Common myeloid progenitor, CD34-positive (primary cell): ENCODE data around the gene CRLF3.
"Not testable (repeated sequence)": the region's sequence is repeated elsewhere in the genome, so short reads cannot be mapped to it uniquely, and the experiment has no call there.

Experiments
- CTCF ChIA-PET: fragments of 350-600 bp; sonication (Branson Sonifier 250); formaldehyde crosslinking; loops from one replicate; lab custom pipeline; 2021; ENCODE audit warnings: antibody characterized with exemption; lab: Charles Lee
- POLR2A ChIA-PET: fragments of 350-600 bp; sonication (Branson Sonifier 250); formaldehyde crosslinking; loops from one replicate; lab custom pipeline; 2021; ENCODE audit warnings: antibody characterized with exemption; lab: Charles Lee
- DNase-seq, 3 donors: peaks; one replicate each; pipeline versions ENCODE4 v3.0.0 to v3.0.0-alpha.2; 2013
- H3K27ac ChIP-seq, 2 experiments: 1 replicate in 1 of 2; 2 replicates in 1 of 2; pipeline ENCODE4 v1.7.0; 2013; ENCODE audit warnings: inconsistent platforms in 2 of 2, low read length in 2 of 2, mild to moderate bottlenecking in 2 of 2, low read depth in 1 of 2, moderate library complexity in 1 of 2; ENCODE audit not compliant: severe bottlenecking in 2 of 2, insufficient read depth in 1 of 2, poor library complexity in 1 of 2
- H3K27me3 ChIP-seq, 5 experiments: replicated peaks in 2 of 5; 1 replicate in 3 of 5; 2 replicates in 2 of 5; pipeline versions ENCODE4 v1.6.1 to v1.7.0; 2013; ENCODE audit warnings: low read length in 4 of 5, mild to moderate bottlenecking in 2 of 5, moderate library complexity in 2 of 5, inconsistent platforms in 1 of 5; ENCODE audit not compliant: insufficient read depth in 5 of 5, control insufficient read depth in 4 of 5
- H3K36me3 ChIP-seq, 4 experiments: 1 replicate in 2 of 4; 2 replicates in 2 of 4; pipeline versions ENCODE4 v1.6.1 to v1.7.0; 2013; ENCODE audit warnings: low read length in 3 of 4, control low read depth in 1 of 4, mild to moderate bottlenecking in 1 of 4; ENCODE audit not compliant: control insufficient read depth in 4 of 4, insufficient read depth in 4 of 4
- H3K4me1 ChIP-seq, 4 experiments: 1 replicate in 3 of 4; 2 replicates in 1 of 4; pipeline versions ENCODE4 v1.6.1 to v1.7.1; 2013; ENCODE audit warnings: low read length in 3 of 4, mild to moderate bottlenecking in 3 of 4, control low read depth in 1 of 4, inconsistent platforms in 1 of 4, moderate library complexity in 1 of 4; ENCODE audit not compliant: control insufficient read depth in 4 of 4, insufficient read depth in 4 of 4; ENCODE audit errors: control extremely low read depth in 1 of 4
- H3K4me3 ChIP-seq, 7 experiments: 1 replicate in 4 of 7; 2 replicates in 3 of 7; pipeline versions ENCODE4 v1.5.1 to v1.7.0; 2013; ENCODE audit warnings: mild to moderate bottlenecking in 7 of 7, low read length in 6 of 7, moderate library complexity in 6 of 7, inconsistent platforms in 2 of 7, low read depth in 2 of 7, control low read depth in 1 of 7; ENCODE audit not compliant: insufficient read depth in 4 of 7, control insufficient read depth in 1 of 7; ENCODE audit errors: extremely low read depth in 1 of 7
- H3K9me3 ChIP-seq, 5 experiments: 1 replicate in 4 of 5; 2 replicates in 1 of 5; pipeline versions ENCODE4 v1.6.1 to v1.7.1; 2013; ENCODE audit warnings: low read length in 4 of 5, mild to moderate bottlenecking in 2 of 5, inconsistent platforms in 1 of 5, low read depth in 1 of 5, moderate library complexity in 1 of 5; ENCODE audit not compliant: control insufficient read depth in 4 of 5, insufficient read depth in 2 of 5; ENCODE audit errors: control extremely low read depth in 1 of 5
- WGBS: methylation state at CpG from one replicate; pipeline ENCODE4 v1.1.5; 2013; ENCODE audit not compliant: insufficient coverage; 5-methylcytosine and 5-hydroxymethylcytosine counted together

The CRLF3 gene

DNA sequence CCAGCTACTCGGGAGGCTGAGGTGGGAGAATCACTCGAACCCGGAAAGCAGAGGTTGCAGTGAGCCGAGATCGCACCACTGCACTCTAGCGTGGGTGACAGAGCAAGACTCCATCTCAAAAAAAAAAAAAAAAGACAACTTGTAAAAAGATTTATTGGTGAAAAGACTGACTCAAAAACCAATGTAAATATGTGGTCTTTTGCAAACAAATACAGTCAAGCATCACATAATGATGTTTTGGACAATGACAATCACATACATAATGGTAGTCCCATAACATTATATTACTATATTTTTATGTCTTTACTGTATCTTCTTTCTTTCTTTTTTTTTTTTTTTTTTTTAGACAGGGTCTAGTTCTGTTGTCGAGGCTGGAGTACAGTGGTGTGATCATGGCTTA lies 8.3 kb downstream of the CRLF3 start:
- H3K4me1 ChIP-seq = peaks cover 18 to 56% (median 44%) of the 10 kb centered on the region in 4 experiments
- H3K27ac ChIP-seq = no peak overlapping the region
- CTCF ChIA-PET = no interaction called here
- peaks cover 0 to 3% (median 0%) of the 10 kb centered on the region in 4 experiments for H3K36me3 ChIP-seq
- no peaks in the 10 kb centered on the region for H3K27me3 ChIP-seq
- no peak overlapping the region for H3K4me3 ChIP-seq
- no peaks in the 10 kb centered on the region for H3K9me3 ChIP-seq
- POLR2A ChIA-PET = no interaction called here
- WGBS = 100% methylated on average over 1 of the region's 7 CpGs
- no peak for DNase-seq

DNA sequence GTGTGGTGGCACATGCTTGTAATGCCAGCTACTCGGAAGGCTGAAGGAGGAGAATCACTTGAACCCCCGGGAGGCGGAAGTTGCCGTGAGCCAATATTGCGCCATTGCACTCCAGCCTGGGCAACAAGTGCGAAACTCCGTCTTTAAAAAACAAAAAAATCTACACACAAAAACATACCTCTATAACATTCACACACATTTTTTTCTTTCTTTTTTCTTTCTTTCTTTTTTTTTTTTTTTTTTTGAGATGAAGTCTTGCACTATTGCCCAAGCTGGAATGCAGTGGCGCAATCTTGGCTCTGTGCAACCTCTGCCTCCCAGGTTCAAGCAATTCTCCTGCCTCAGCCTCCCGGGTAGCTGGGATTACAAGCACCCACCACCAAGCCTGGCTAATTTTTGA lies 9.6 kb downstream of the CRLF3 start:
- 100% methylated on average over 2 of the region's 9 CpGs for WGBS
- CTCF ChIA-PET = interaction anchor here (0.7 kb wide), 1 partner anchor 9 kb away, joined by 3 read pairs; the partner anchor contains the start of gene CRLF3
- H3K4me3 ChIP-seq, DNase-seq, H3K36me3 ChIP-seq, H3K9me3 ChIP-seq, H3K27me3 ChIP-seq, POLR2A ChIA-PET: not testable (repeated sequence)
- peaks cover 20 to 54% (median 41%) of the 10 kb centered on the region in 4 experiments for H3K4me1 ChIP-seq
- H3K27ac ChIP-seq = peak overlapping the region in 1 of 2 experiments; percentile 5

DNA sequence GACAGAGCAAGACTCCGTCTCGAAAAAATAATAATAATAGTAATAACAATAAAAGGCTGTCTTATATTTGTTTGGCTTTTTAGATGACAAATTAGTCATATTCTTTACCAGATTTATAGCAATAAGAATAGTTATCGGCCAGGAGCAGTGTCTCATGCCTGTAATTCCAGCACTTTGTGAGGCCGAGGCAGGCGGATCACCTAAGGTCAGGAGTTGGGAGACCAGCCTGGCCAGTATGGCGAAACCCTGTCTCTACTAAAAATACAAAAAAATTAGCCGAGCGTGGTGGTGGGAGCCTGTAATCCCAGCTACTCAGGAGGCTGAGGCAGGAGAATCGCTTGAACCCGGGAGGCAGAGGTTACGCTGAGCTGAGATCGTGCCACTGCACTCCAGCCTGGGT lies 10.3 kb downstream of the CRLF3 start:
- 100% methylated on average over 1 of the region's 12 CpGs for WGBS
- H3K9me3 ChIP-seq, H3K27me3 ChIP-seq, H3K36me3 ChIP-seq, H3K4me3 ChIP-seq, DNase-seq, H3K27ac ChIP-seq: not testable (repeated sequence)
- H3K4me1 ChIP-seq = peaks cover 21 to 54% (median 41%) of the 10 kb centered on the region in 4 experiments
- ChIA-PET POLR2A (interaction anchor here (0.8 kb wide), 1 partner anchor 11 kb away, joined by 4 read pairs; no protein-coding TSS in a partner anchor), CTCF (interaction anchor here (0.7 to 0.9 kb wide), 2 partner anchors 10 kb away, joined by 3 to 4 read pairs; partner anchors contain the start of gene CRLF3)

DNA sequence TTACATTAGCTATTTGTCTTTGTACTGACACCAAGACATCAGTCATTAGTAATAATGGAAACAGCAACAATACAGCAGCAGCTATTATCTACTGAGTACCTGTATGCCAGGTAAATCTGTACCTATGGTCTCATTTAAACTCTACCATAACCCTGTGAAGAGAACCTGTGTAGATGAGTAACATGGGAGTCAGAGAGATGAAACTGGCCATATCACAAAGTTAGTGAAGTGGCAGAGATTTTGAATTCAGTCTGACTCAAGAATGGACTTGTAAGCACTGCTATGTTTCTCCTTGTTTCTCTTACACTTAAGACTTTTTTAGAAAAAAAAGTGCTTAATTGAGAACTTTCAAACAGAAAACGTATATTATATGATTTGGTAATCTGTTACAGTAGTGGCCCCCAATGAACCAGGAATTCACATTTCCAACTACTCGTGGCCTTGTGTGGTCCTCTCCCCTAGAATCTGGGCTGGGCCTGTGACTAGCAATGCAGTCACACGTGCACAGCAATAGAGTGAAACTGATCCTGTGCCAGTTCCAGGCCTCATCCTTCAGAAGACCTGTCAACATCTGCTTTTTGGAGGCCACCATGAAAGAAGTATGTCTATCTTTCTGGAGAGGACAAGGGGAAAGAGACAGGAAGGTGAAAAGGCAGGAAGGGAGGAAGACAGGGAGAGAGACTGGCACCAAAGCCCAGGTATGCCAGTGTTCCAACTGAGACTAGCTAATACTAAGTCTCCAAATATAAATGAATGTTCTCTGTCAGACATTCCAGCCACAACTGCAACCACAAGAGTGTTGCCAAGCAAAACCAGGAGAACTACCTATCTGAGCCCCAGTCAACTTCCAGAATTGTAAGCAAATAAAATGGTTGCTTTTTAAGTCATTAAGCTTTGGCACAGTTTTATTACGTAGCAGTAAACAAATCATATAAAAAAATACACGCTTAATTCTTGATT lies 12.0 kb downstream of the CRLF3 start:
- H3K4me3 ChIP-seq = peak overlapping the region in 2 of 7 experiments; percentile 14 to 57
- peaks cover 0 to 3% (median 0%) of the 10 kb centered on the region in 4 experiments for H3K36me3 ChIP-seq
- POLR2A ChIA-PET = no interaction called here
- H3K9me3 ChIP-seq = no peaks in the 10 kb centered on the region
- WGBS = 44% methylated on average over 2 of the region's 5 CpGs
- CTCF ChIA-PET = interaction anchor here (2.0 kb wide), 1 partner anchor 14 kb away, joined by 5 read pairs; no protein-coding TSS in a partner anchor
- peaks cover 27 to 52% (median 43%) of the 10 kb centered on the region in 4 experiments for H3K4me1 ChIP-seq
- H3K27me3 ChIP-seq = no peaks in the 10 kb centered on the region
- H3K27ac ChIP-seq = peak overlapping the region in 1 of 2 experiments; percentile 55
- peak in 1 of 3 donors; percentile 45 for DNase-seq

DNA sequence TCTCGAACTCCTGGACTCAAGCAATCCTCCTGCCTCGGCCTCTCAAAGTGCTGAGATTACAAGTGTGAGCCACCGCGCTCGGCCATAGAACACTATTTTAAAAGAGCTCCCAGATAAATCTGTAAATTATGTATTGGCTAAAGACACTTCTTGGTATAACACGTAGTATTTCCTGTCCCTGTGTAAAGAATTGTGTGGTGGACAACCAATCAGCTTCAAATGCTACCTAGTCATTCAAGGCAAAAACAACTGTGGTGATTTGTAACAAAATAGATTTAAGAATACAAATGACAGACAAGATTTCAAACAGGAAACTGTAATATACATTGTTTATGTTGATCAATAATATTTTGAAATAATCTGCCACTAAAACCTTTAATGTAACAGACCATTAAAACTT lies 14.6 kb downstream of the CRLF3 start:
- DNase-seq = no peak
- H3K36me3 ChIP-seq = peaks cover 0 to 3% (median 0%) of the 10 kb centered on the region in 4 experiments
- H3K27ac ChIP-seq = peak overlapping the region; percentile 7 to 76
- no peaks in the 10 kb centered on the region for H3K9me3 ChIP-seq
- CTCF ChIA-PET = interaction anchor here (2.4 to 3.5 kb wide), 4 partner anchors 11 to 20 kb away, joined by 9 to 23 read pairs (median 14); partner anchors contain the start of gene CRLF3
- H3K4me1 ChIP-seq = peaks cover 34 to 64% (median 51%) of the 10 kb centered on the region in 4 experiments
- POLR2A ChIA-PET = interaction anchor here (1.6 kb wide), 1 partner anchor 14 kb away, joined by 8 read pairs; the partner anchor contains the start of gene CRLF3
- H3K4me3 ChIP-seq = peak overlapping the region in 2 of 7 experiments; percentile 8 to 39
- H3K27me3 ChIP-seq = no peaks in the 10 kb centered on the region
- 100% methylated on average over 2 of the region's 6 CpGs for WGBS

DNA sequence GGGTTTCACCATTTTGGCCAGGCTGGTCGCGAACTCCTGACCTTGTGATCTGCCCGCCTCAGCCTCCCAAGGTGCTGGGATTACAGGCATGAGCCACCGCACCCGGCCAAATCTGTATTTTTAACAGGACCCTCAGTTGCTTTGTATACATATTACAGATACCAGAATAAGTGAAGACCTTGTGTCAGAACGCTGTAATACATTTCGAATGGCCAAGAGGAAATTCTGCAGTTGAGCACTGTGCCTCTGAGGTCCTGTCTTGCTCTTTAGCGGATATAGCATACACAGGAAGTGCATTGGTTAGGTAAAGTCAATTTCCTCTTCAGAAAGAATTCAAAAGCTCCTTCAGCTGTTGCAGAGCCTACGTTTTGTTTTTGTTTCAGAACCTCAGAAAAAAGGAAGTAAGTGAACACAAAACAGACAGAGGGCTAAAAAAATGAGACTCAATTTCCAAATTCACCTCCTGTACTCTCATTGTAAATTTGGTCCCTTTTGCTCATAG lies 15.7 kb downstream of the CRLF3 start:
- POLR2A ChIA-PET = interaction anchor here (1.6 kb wide), 1 partner anchor 15 kb away, joined by 8 read pairs; the partner anchor contains the start of gene CRLF3

More for the DNA sequence above, 15.7 kb downstream of the CRLF3 start:
- CTCF ChIA-PET = interaction anchor here (2.4 to 3.5 kb wide), 4 partner anchors 12 to 21 kb away, joined by 9 to 23 read pairs (median 14); partner anchors contain the start of gene CRLF3
- no peaks in the 10 kb centered on the region for H3K27me3 ChIP-seq
- no peaks in the 10 kb centered on the region for H3K9me3 ChIP-seq
- peak overlapping the region in 6 of 7 experiments; percentile 25 to 64 (median 38) for H3K4me3 ChIP-seq
- 20% methylated on average over 9 of the region's 9 CpGs for WGBS
- peaks cover 3 to 11% (median 7%) of the 10 kb centered on the region in 4 experiments for H3K36me3 ChIP-seq
- peaks cover 34 to 63% (median 51%) of the 10 kb centered on the region in 4 experiments for H3K4me1 ChIP-seq
- H3K27ac ChIP-seq = peak overlapping the region; percentile 21 to 76
- peak; percentile 70 to 92 (median 87) for DNase-seq
